Measurements from ENCODE around the gene TBC1D22B. TPM values are rescaled to one million over a fixed set of nuclear protein-coding genes. Genes with fewer than 3 reads are reported as not detected.

Gene TBC1D22B
- total RNA-seq, 4 donors from 2014 or later: 7.3 to 10.2 (median 8.6) TPM

DNA sequence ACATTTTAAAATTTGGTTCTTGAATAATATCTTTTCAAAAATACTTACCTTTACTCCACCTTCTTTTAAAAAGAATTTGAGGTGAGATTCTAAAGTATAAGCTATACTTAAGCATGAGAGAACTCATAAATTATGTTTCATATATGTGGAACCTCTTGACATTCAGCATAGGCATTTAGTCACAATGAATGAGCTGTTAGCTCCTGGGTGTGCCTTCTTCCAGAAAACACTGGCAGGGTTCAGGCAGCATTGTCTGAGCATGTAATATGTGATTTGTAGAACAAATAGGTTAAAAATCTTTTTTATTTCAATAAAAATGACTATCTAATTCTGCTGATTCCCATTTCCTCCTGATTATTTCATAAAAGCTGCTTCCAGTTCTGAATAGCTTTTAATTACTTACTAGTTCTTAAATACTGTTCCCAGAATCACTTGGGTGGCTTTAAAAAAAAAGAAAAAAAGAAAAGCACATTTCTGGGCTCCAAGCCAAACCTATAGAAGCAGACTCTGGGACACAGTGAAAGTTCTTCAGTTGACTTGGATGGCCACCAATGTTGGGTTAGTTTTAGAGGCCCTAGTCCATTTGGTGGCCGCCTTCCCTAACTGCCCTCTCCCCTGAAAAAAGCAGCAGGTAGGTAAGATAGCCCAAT, 116.4 kb downstream of the TBC1D22B start:
- intact Hi-C loops (cut with DNase I): loop anchor here (10.0 kb wide), 1 partner anchor 321 kb away; the partner anchor contains the start of gene MDGA1
- peaks cover 0 to 9% (median 4%) of the 10 kb centered on the region in 4 donors for H3K4me1 ChIP-seq
- no peaks in the 10 kb centered on the region for H3K9me3 ChIP-seq
- TF ChIP-seq, protein P1, sequence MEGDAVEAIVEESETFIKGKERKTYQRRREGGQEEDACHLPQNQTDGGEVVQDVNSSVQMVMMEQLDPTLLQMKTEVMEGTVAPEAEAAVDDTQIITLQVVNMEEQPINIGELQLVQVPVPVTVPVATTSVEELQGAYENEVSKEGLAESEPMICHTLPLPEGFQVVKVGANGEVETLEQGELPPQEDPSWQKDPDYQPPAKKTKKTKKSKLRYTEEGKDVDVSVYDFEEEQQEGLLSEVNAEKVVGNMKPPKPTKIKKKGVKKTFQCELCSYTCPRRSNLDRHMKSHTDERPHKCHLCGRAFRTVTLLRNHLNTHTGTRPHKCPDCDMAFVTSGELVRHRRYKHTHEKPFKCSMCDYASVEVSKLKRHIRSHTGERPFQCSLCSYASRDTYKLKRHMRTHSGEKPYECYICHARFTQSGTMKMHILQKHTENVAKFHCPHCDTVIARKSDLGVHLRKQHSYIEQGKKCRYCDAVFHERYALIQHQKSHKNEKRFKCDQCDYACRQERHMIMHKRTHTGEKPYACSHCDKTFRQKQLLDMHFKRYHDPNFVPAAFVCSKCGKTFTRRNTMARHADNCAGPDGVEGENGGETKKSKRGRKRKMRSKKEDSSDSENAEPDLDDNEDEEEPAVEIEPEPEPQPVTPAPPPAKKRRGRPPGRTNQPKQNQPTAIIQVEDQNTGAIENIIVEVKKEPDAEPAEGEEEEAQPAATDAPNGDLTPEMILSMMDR (IDR thresholded peaks at IDR 0.05): no peak
- no peak for TF ChIP-seq EP300 (IDR thresholded peaks at IDR 0.05)
- no peak for TF ChIP-seq POLR2AphosphoS5 (IDR thresholded peaks at IDR 0.05)
- no peak for TF ChIP-seq POLR2A (IDR thresholded peaks at IDR 0.05; ENCODE audit: low read depth)
- WGBS: 82% methylated on average over 1 of the region's 1 CpG
- no peak overlapping the region for H3K4me3 ChIP-seq
- no peak overlapping the region for H3K27ac ChIP-seq (replicated peaks in 1 of 4)
- DNase-seq (ENCODE audit: extremely low spot score): no peak
- no peaks in the 10 kb centered on the region for H3K27me3 ChIP-seq
- peaks cover 16 to 86% (median 66%) of the 10 kb centered on the region in 4 donors for H3K36me3 ChIP-seq

DNA sequence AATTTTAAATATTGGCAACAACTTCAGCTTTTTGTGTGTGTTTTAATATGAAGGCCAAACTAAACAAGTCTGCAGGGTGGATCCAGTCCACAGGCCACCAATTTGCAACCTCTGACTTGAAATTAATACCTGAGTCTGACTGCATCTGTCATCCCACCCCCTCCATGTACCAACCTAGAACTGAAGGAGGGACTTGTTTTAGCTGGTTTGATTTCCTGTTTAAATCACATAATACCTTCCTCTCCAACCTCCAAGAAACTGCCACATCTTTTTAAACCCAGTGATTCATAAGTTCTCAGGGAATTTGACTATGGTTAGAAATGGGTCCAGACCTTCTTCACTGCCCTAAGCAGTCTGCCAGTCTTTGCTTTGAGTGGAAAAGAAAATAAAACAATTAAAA, 117.8 kb downstream of the TBC1D22B start:
- H3K36me3 ChIP-seq: peaks cover 16 to 86% (median 68%) of the 10 kb centered on the region in 4 donors
- H3K27ac ChIP-seq (replicated peaks in 1 of 4): no peak overlapping the region
- TF ChIP-seq EP300 (IDR thresholded peaks at IDR 0.05) (no peak), POLR2A (IDR thresholded peaks at IDR 0.05; ENCODE audit: low read depth) (no peak), POLR2AphosphoS5 (IDR thresholded peaks at IDR 0.05) (no peak)
- TF ChIP-seq, protein P1 (IDR thresholded peaks at IDR 0.05): no peak
- no peaks in the 10 kb centered on the region for H3K9me3 ChIP-seq
- no peak overlapping the region for H3K4me3 ChIP-seq
- intact Hi-C loops (cut with DNase I): loop anchor here (10.0 kb wide), 1 partner anchor 319 kb away; the partner anchor contains the start of gene MDGA1
- no peak for DNase-seq (ENCODE audit: extremely low spot score)
- no peaks in the 10 kb centered on the region for H3K27me3 ChIP-seq
- peaks cover 0 to 4% (median 0%) of the 10 kb centered on the region in 4 donors for H3K4me1 ChIP-seq

DNA sequence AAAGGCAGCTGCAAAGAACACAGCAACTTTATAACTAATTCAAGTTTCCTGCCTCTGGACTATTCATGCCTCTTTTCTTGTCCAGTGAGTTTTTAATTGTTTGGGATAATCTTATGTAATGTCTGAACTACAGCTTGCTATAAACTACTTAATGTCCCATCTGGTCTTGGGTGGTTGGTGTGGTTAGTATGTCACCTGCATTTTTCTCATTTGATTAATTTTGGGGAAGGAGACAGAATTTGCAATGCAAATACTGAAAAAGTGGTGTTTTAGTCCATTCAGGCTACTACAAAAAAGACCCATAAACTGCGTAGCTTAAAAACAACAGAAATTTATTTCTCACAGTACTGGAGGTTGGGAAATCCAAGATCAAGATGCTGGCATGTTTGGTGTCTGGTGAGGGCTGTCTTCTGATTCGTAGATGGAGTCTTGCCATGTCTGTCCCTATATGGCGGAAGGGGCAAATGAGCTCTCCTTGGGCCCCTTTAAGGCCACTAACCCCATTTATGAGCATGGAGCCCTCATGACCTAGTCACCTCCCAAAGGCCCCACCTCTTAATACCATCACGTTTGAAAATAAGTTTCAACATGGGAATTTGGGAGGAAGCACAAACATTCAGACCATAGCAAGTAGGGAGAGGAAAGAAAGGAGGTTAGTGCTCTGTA, 118.6 kb downstream of the TBC1D22B start:
- no peak for DNase-seq (ENCODE audit: extremely low spot score)
- intact Hi-C loops (cut with DNase I): loop anchor here (10.0 kb wide), 1 partner anchor 319 kb away; the partner anchor contains the start of gene MDGA1
- Histone ChIP-seq H3K4me3 (no peak overlapping the region), H3K27ac (replicated peaks in 1 of 4) (no peak overlapping the region), H3K4me1 (peaks cover 0 to under 1% (median 0%) of the 10 kb centered on the region in 4 donors), H3K36me3 (peaks cover 22 to 87% (median 71%) of the 10 kb centered on the region in 4 donors), H3K27me3 (no peaks in the 10 kb centered on the region), H3K9me3 (no peaks in the 10 kb centered on the region)
- TF ChIP-seq POLR2AphosphoS5 (IDR thresholded peaks at IDR 0.05) (no peak), POLR2A (IDR thresholded peaks at IDR 0.05; ENCODE audit: low read depth) (no peak), EP300 (IDR thresholded peaks at IDR 0.05) (no peak)
- TF ChIP-seq, protein P1 (IDR thresholded peaks at IDR 0.05): no peak
- 74% methylated on average over 4 of the region's 4 CpGs for WGBS

DNA sequence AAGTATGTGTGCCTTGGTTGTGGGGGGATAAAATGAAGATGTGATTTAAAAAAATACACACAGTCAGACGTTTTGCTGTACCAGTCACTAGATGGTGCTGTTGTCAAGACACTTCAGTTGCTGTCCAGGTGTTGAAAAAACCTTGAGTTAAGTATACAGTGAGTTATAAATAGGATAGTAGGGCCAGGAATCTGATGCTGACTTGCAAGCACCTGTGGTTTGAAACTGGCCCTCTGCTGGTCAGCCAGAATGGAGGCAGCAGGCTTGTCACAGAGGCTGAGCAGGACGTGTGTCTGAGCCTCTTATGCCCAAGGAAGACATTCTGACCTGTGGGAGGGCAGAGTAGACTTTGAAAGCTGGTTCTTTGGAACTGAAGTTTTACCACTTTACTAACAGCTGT, 124.0 kb downstream of the TBC1D22B start:
- 42% methylated on average over 2 of the region's 2 CpGs for WGBS
- Histone ChIP-seq H3K27ac (replicated peaks in 1 of 4) (no peak overlapping the region), H3K9me3 (no peaks in the 10 kb centered on the region), H3K4me3 (no peak overlapping the region), H3K4me1 (no peaks in the 10 kb centered on the region), H3K27me3 (no peaks in the 10 kb centered on the region), H3K36me3 (peaks cover 28 to 95% (median 72%) of the 10 kb centered on the region in 4 donors)
- intact Hi-C loops (cut with DNase I): loop anchor here (5.0 kb wide), 1 partner anchor 186 kb away; no protein-coding TSS in a partner anchor
- TF ChIP-seq POLR2AphosphoS5 (IDR thresholded peaks at IDR 0.05) (no peak), EP300 (IDR thresholded peaks at IDR 0.05) (no peak), POLR2A (IDR thresholded peaks at IDR 0.05; ENCODE audit: low read depth) (no peak)
- TF ChIP-seq, protein P1 (IDR thresholded peaks at IDR 0.05): peak; percentile 44 to 56 (median 44)
- DNase-seq (ENCODE audit: extremely low spot score): no peak

Small RNA genes lying within 50 kb of the gene (small RNA-seq; reads per million reads assigned to genes)
- gene AL096712.1: 0 reads per million in 3 donors
- gene RN7SL273P: 0 reads per million in 3 donors

Other genes with a start within 250 kb of the TBC1D22B start
- gene PIM1, start 87.6 kb upstream of the TBC1D22B start, total RNA-seq: 100 to 1,000 TPM in 1 of 4 donors, 10 to 100 TPM in 3; 26.0 to 176 (median 26.5) TPM
- gene TMEM217, start 372 bp downstream of the TBC1D22B start, total RNA-seq: under 1 TPM in 3 of 4 donors, not detected in 1; 0.26 to 0.99 (median 0.57) TPM
- 10 to 100 TPM; 14.7 to 19.9 (median 18.3) TPM for gene RNF8, start 96.2 kb downstream of the TBC1D22B start, total RNA-seq
- gene CMTR1, start 175.4 kb downstream of the TBC1D22B start, total RNA-seq: 10 to 100 TPM; 32.3 to 44.5 (median 35.9) TPM
- 10 to 100 TPM; 11.1 to 19.1 (median 16.3) TPM for gene CCDC167, start 242.1 kb downstream of the TBC1D22B start, total RNA-seq